ENCODE measurements around the gene A3GALT2. TPM values are rescaled to one million over a fixed set of nuclear protein-coding genes. Genes with fewer than 3 reads are reported as not detected.

The A3GALT2 gene
- polyA plus RNA-seq, 2 of the 4 experiments (the other 2 are of a cell fraction): not detected

DNA sequence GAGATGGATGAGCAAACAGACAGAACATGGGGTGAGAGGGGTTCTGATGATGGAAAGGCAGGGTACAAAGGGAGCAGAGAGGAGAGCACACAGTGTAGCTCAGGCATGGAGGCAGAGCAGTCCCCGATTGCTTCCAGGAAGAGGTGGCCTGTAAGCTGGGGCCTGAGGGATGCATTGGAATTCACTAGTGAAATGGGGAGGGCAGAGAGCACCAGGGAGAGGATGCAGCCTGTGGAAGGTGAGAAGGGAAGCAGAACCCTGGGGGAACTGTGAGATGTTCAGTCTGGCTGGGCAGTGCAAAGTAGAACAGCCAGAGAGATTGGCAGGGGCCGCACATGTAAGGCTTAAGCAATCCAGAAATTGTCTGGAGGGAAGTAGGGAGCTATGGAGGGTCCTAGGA is 52.4 kb downstream of the A3GALT2 start:
- POLR2A ChIA-PET: no interaction called here
- no peaks in the 10 kb centered on the region for H3K4me1 ChIP-seq
- 87% methylated on average over 2 of the region's 2 CpGs for WGBS (ENCODE audit: missing lambda C conversion rate)

DNA sequence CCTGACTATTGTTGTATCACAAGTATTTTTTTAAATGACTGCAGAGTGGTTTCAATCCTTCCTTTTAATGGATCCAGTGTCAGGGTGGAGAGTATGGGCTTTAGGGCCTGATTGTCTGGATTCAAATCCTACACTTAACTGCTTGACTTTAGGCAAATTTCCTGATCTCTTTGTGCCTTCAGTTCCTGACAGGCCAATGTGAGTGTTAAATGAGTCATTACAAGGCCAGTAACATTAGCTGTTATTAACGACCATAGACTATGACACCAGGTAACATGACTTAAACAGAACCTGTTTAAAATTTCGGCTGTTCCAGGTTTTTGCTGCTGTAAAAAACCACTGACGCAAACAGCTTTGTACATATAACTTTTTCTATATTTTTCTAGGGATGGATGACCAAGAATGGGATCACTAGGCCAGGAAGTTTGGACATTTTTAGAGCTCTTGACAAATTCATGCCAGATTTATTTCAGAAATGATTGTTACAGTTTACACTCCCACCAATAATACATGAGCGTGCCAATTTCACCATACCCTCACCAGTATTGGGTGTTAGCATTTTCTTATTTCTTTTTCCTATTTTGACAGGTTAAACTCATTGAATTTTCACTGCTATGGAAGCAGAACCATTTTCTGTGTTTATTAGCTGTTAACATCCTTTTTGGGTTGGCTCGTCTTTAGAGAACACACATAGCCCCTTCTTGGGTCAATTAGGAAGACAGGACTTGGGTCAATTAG is 53.3 kb downstream of the A3GALT2 start:
- no peak for ATAC-seq

More for the DNA sequence above, 52.4 kb downstream of the A3GALT2 start:
- H3K4me2 ChIP-seq: no peak overlapping the region
- H3K9me3 ChIP-seq: no peaks in the 10 kb centered on the region
- no peak for FAIRE-seq
- no peak for DNase-seq (ENCODE audit: low read depth in 1 of 2, low spot score in 1 of 2)
- H3K4me3 ChIP-seq: no peak overlapping the region
- ATAC-seq: no peak
- CTCF ChIA-PET: interaction anchor here (1.0 to 2.3 kb wide), 2 partner anchors 14 to 27 kb away, joined by 3 to 8 read pairs; no protein-coding TSS in a partner anchor
- TF ChIP-seq HOXB13 (CRISPR knock-in tag; IDR thresholded peaks at IDR 0.05; ENCODE audit: low read depth) (no peak), MAFK (IDR thresholded peaks at IDR 0.05; ENCODE audit: partially characterized antibody) (no peak), CHD4 (IDR thresholded peaks at IDR 0.05; ENCODE audit: borderline replicate concordance) (no peak), ESRRA (IDR thresholded peaks at IDR 0.05; ENCODE audit: borderline replicate concordance, low read length) (no peak), JUN (IDR thresholded peaks at IDR 0.05) (no peak), EHMT2 (IDR thresholded peaks at IDR 0.05; ENCODE audit: low read depth) (no peak), JUNB (IDR thresholded peaks at IDR 0.05) (no peak), CBX2 (IDR thresholded peaks at IDR 0.05; ENCODE audit: borderline replicate concordance, low read depth) (no peak), KDM1A (IDR thresholded peaks at IDR 0.05; ENCODE audit: low read depth) (no peak), ZFP36 (IDR thresholded peaks at IDR 0.05; ENCODE audit: borderline replicate concordance, partially characterized antibody) (no peak)
- TF ChIP-seq, protein P1, sequence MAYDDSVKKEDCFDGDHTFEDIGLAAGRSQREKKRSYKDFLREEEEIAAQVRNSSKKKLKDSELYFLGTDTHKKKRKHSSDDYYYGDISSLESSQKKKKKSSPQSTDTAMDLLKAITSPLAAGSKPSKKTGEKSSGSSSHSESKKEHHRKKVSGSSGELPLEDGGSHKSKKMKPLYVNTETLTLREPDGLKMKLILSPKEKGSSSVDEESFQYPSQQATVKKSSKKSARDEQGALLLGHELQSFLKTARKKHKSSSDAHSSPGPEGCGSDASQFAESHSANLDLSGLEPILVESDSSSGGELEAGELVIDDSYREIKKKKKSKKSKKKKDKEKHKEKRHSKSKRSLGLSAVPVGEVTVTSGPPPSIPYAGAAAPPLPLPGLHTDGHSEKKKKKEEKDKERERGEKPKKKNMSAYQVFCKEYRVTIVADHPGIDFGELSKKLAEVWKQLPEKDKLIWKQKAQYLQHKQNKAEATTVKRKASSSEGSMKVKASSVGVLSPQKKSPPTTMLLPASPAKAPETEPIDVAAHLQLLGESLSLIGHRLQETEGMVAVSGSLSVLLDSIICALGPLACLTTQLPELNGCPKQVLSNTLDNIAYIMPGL (CRISPR knock-in tag; IDR thresholded peaks at IDR 0.05; ENCODE audit: borderline replicate concordance): no peak
- TF ChIP-seq, protein P2, sequence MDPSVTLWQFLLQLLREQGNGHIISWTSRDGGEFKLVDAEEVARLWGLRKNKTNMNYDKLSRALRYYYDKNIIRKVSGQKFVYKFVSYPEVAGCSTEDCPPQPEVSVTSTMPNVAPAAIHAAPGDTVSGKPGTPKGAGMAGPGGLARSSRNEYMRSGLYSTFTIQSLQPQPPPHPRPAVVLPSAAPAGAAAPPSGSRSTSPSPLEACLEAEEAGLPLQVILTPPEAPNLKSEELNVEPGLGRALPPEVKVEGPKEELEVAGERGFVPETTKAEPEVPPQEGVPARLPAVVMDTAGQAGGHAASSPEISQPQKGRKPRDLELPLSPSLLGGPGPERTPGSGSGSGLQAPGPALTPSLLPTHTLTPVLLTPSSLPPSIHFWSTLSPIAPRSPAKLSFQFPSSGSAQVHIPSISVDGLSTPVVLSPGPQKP (IDR thresholded peaks at IDR 0.05; ENCODE audit: low read depth, low read length): no peak
- TF ChIP-seq, protein P3, sequence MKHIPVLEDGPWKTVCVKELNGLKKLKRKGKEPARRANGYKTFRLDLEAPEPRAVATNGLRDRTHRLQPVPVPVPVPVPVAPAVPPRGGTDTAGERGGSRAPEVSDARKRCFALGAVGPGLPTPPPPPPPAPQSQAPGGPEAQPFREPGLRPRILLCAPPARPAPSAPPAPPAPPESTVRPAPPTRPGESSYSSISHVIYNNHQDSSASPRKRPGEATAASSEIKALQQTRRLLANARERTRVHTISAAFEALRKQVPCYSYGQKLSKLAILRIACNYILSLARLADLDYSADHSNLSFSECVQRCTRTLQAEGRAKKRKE (CRISPR knock-in tag; IDR thresholded peaks at IDR 0.05; ENCODE audit: low read depth): no peak
- TF ChIP-seq, protein P4, sequence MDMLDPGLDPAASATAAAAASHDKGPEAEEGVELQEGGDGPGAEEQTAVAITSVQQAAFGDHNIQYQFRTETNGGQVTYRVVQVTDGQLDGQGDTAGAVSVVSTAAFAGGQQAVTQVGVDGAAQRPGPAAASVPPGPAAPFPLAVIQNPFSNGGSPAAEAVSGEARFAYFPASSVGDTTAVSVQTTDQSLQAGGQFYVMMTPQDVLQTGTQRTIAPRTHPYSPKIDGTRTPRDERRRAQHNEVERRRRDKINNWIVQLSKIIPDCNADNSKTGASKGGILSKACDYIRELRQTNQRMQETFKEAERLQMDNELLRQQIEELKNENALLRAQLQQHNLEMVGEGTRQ (IDR thresholded peaks at IDR 0.05): no peak
- no peak overlapping the region for H3K27ac ChIP-seq

More for the DNA sequence above, 53.3 kb downstream of the A3GALT2 start:
- no peak overlapping the region for H3K27ac ChIP-seq
- WGBS (ENCODE audit: missing lambda C conversion rate): 87% methylated on average over 5 of the region's 5 CpGs
- CTCF ChIA-PET: no interaction called here
- no peaks in the 10 kb centered on the region for H3K9me3 ChIP-seq
- no peak overlapping the region for H3K4me2 ChIP-seq
- no peaks in the 10 kb centered on the region for H3K4me1 ChIP-seq
- no peak overlapping the region for H3K4me3 ChIP-seq
- POLR2A ChIA-PET: interaction anchor here (1.2 kb wide), 1 partner anchor 12 kb away, joined by 3 read pairs; no protein-coding TSS in a partner anchor
- FAIRE-seq (no peak), DNase-seq (ENCODE audit: low read depth in 1 of 2, low spot score in 1 of 2) (no peak)
- TF ChIP-seq KDM5A (IDR thresholded peaks at IDR 0.05) (no peak), SREBF2 (IDR thresholded peaks at IDR 0.05) (no peak), KDM1A (IDR thresholded peaks at IDR 0.05; ENCODE audit: low read depth) (no peak), PHF8 (IDR thresholded peaks at IDR 0.05; ENCODE audit: borderline replicate concordance, low read depth) (no peak), CBX8 (IDR thresholded peaks at IDR 0.05) (no peak), JUN (IDR thresholded peaks at IDR 0.05) (no peak), HOXA7 (CRISPR knock-in tag; IDR thresholded peaks at IDR 0.05) (no peak), GATA3 (IDR thresholded peaks at IDR 0.05; ENCODE audit: borderline replicate concordance) (no peak), ZSCAN20 (CRISPR knock-in tag; IDR thresholded peaks at IDR 0.05) (no peak)
- TF ChIP-seq, protein P5, sequence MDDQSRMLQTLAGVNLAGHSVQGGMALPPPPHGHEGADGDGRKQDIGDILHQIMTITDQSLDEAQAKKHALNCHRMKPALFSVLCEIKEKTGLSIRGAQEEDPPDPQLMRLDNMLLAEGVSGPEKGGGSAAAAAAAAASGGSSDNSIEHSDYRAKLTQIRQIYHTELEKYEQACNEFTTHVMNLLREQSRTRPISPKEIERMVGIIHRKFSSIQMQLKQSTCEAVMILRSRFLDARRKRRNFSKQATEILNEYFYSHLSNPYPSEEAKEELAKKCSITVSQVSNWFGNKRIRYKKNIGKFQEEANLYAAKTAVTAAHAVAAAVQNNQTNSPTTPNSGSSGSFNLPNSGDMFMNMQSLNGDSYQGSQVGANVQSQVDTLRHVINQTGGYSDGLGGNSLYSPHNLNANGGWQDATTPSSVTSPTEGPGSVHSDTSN (IDR thresholded peaks at IDR 0.05): no peak
- TF ChIP-seq, protein P6, sequence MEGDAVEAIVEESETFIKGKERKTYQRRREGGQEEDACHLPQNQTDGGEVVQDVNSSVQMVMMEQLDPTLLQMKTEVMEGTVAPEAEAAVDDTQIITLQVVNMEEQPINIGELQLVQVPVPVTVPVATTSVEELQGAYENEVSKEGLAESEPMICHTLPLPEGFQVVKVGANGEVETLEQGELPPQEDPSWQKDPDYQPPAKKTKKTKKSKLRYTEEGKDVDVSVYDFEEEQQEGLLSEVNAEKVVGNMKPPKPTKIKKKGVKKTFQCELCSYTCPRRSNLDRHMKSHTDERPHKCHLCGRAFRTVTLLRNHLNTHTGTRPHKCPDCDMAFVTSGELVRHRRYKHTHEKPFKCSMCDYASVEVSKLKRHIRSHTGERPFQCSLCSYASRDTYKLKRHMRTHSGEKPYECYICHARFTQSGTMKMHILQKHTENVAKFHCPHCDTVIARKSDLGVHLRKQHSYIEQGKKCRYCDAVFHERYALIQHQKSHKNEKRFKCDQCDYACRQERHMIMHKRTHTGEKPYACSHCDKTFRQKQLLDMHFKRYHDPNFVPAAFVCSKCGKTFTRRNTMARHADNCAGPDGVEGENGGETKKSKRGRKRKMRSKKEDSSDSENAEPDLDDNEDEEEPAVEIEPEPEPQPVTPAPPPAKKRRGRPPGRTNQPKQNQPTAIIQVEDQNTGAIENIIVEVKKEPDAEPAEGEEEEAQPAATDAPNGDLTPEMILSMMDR (IDR thresholded peaks at IDR 0.05): no peak
- TF ChIP-seq, protein P3 (CRISPR knock-in tag; IDR thresholded peaks at IDR 0.05; ENCODE audit: low read depth): no peak

Data from A549 (cell line).